Muscle layer of duodenum (tissue), 2 donors: Measurements from ENCODE around the gene ANKDD1A.

ENCODE experiments used
- H3K27ac ChIP-seq: one replicate; pipeline ENCODE4 v1.7.0; 2013; ENCODE audit warnings: mild to moderate bottlenecking, low read length
- H3K27me3 ChIP-seq: one replicate; pipeline ENCODE4 v1.7.0; 2013; ENCODE audit warnings: low read depth, mild to moderate bottlenecking, control low read depth, low read length
- H3K36me3 ChIP-seq, 2 donors: one replicate each; pipeline ENCODE4 v1.7.0; 2013; ENCODE audit warnings: low read length in 2 of 2, control low read depth in 1 of 2, mild to moderate bottlenecking in 1 of 2; ENCODE audit not compliant: insufficient read depth in 2 of 2, control insufficient read depth in 1 of 2
- H3K4me1 ChIP-seq, 2 donors: one replicate each; pipeline ENCODE4 v1.7.0; 2013; ENCODE audit warnings: low read length in 2 of 2, mild to moderate bottlenecking in 2 of 2, control low read depth in 1 of 2, moderate library complexity in 1 of 2; ENCODE audit not compliant: insufficient read depth in 2 of 2, control insufficient read depth in 1 of 2
- H3K4me3 ChIP-seq, 2 donors: one replicate each; pipeline ENCODE4 v1.7.0; 2013; ENCODE audit warnings: low read length in 2 of 2, low read depth in 1 of 2, mild to moderate bottlenecking in 1 of 2
- H3K9me3 ChIP-seq, 2 donors: one replicate each; pipeline ENCODE4 v1.7.0; 2013; ENCODE audit warnings: low read length in 2 of 2, control low read depth in 1 of 2, mild to moderate bottlenecking in 1 of 2; ENCODE audit not compliant: control insufficient read depth in 1 of 2
- donor health status: healthy.

The ANKDD1A gene

GRCh38 chr15:64878705-64879104 lies 33.0 kb upstream of the ANKDD1A start:
- peak overlapping the region; percentile 67 for H3K27ac ChIP-seq
- no peaks in the 10 kb centered on the region for H3K9me3 ChIP-seq
- H3K27me3 ChIP-seq = no peaks in the 10 kb centered on the region
- H3K4me1 ChIP-seq = peaks cover 11 to 18% of the 10 kb centered on the region in 2 donors
- H3K4me3 ChIP-seq = no peak overlapping the region
- no peaks in the 10 kb centered on the region for H3K36me3 ChIP-seq

- Histone ChIP-seq H3K9me3 (no peaks in the 10 kb centered on the region), H3K4me3 (no peak overlapping the region), H3K4me1 (peaks cover 7 to 17% of the 10 kb centered on the region in 2 donors), H3K36me3 (no peaks in the 10 kb centered on the region), H3K27me3 (no peaks in the 10 kb centered on the region), H3K27ac (peak overlapping the region; percentile 70)
Measured at GRCh38 chr15:64883100-64883581, 28.6 kb upstream of the ANKDD1A start.

- H3K27me3 ChIP-seq = no peaks in the 10 kb centered on the region
- H3K9me3 ChIP-seq = no peaks in the 10 kb centered on the region
- H3K4me1 ChIP-seq = peaks cover 7 to 17% of the 10 kb centered on the region in 2 donors
- H3K27ac ChIP-seq = peak overlapping the region; percentile 70
- no peak overlapping the region for H3K4me3 ChIP-seq
- H3K36me3 ChIP-seq = no peaks in the 10 kb centered on the region
Measured at GRCh38 chr15:64883997-64884511, 27.6 kb upstream of the ANKDD1A start.

- H3K27me3 ChIP-seq = no peaks in the 10 kb centered on the region
- no peaks in the 10 kb centered on the region for H3K9me3 ChIP-seq
- H3K4me3 ChIP-seq = no peak overlapping the region
- H3K4me1 ChIP-seq = peaks cover 7 to 17% of the 10 kb centered on the region in 2 donors
- H3K36me3 ChIP-seq = no peaks in the 10 kb centered on the region
- no peak overlapping the region for H3K27ac ChIP-seq
Measured at GRCh38 chr15:64884679-64885078, 27.0 kb upstream of the ANKDD1A start.

GRCh38 chr15:64888336-64888735 lies 23.4 kb upstream of the ANKDD1A start:
- no peaks in the 10 kb centered on the region for H3K36me3 ChIP-seq
- H3K4me1 ChIP-seq = peaks cover 6 to 18% of the 10 kb centered on the region in 2 donors
- no peaks in the 10 kb centered on the region for H3K27me3 ChIP-seq
- H3K4me3 ChIP-seq = no peak overlapping the region
- H3K27ac ChIP-seq = no peak overlapping the region
- no peaks in the 10 kb centered on the region for H3K9me3 ChIP-seq

- H3K27ac ChIP-seq = peak overlapping the region; percentile 84
Measured at GRCh38 chr15:64891561-64891960, 20.1 kb upstream of the ANKDD1A start.

GRCh38 chr15:64892847-64893403 lies 18.8 kb upstream of the ANKDD1A start:
- H3K4me3 ChIP-seq = no peak overlapping the region
- no peaks in the 10 kb centered on the region for H3K36me3 ChIP-seq
- H3K27me3 ChIP-seq = no peaks in the 10 kb centered on the region
- peaks cover 18 to 36% of the 10 kb centered on the region in 2 donors for H3K4me1 ChIP-seq
- H3K9me3 ChIP-seq = no peaks in the 10 kb centered on the region
- peak overlapping the region; percentile 84 for H3K27ac ChIP-seq

More at GRCh38 chr15:64891561-64891960, 20.1 kb upstream of the ANKDD1A start:
- no peaks in the 10 kb centered on the region for H3K27me3 ChIP-seq
- H3K36me3 ChIP-seq = no peaks in the 10 kb centered on the region
- peaks cover 7 to 24% of the 10 kb centered on the region in 2 donors for H3K4me1 ChIP-seq
- no peaks in the 10 kb centered on the region for H3K9me3 ChIP-seq
- H3K4me3 ChIP-seq = no peak overlapping the region

- peaks cover 18 to 38% of the 10 kb centered on the region in 2 donors for H3K4me1 ChIP-seq
- no peaks in the 10 kb centered on the region for H3K27me3 ChIP-seq
- H3K4me3 ChIP-seq = peak overlapping the region; percentile 26 to 51
- no peaks in the 10 kb centered on the region for H3K9me3 ChIP-seq
- peak overlapping the region; percentile 84 for H3K27ac ChIP-seq
- H3K36me3 ChIP-seq = no peaks in the 10 kb centered on the region
Measured at GRCh38 chr15:64893481-64894394, 18.0 kb upstream of the ANKDD1A start.

GRCh38 chr15:64894395-64895056 lies 17.2 kb upstream of the ANKDD1A start:
- peaks cover 18 to 38% of the 10 kb centered on the region in 2 donors for H3K4me1 ChIP-seq
- H3K9me3 ChIP-seq = no peaks in the 10 kb centered on the region
- no peaks in the 10 kb centered on the region for H3K27me3 ChIP-seq
- no peaks in the 10 kb centered on the region for H3K36me3 ChIP-seq
- H3K27ac ChIP-seq = peak overlapping the region; percentile 84
- H3K4me3 ChIP-seq = peak overlapping the region; percentile 26 to 51

GRCh38 chr15:64895285-64896065 lies 16.2 kb upstream of the ANKDD1A start:
- Histone ChIP-seq H3K4me1 (peaks cover 18 to 38% of the 10 kb centered on the region in 2 donors), H3K9me3 (no peaks in the 10 kb centered on the region), H3K27me3 (no peaks in the 10 kb centered on the region), H3K36me3 (no peaks in the 10 kb centered on the region), H3K27ac (peak overlapping the region; percentile 72), H3K4me3 (peak overlapping the region; percentile 33 to 62)
